Activated T-helper 1 cell treated with anti-CD3 and anti-CD28 coated beads, Interleukin-2, amount 50 U/mL, for 16 hours (primary cell): ENCODE data around the gene NMRK1.

Experiments used
- DNase-seq, 2 donors: peaks; one replicate each; pipeline ENCODE4 v3.0.0-alpha.2; 2020; ENCODE audit warnings: low read depth in 1 of 2, low spot score in 1 of 2

NMRK1 gene

DNA sequence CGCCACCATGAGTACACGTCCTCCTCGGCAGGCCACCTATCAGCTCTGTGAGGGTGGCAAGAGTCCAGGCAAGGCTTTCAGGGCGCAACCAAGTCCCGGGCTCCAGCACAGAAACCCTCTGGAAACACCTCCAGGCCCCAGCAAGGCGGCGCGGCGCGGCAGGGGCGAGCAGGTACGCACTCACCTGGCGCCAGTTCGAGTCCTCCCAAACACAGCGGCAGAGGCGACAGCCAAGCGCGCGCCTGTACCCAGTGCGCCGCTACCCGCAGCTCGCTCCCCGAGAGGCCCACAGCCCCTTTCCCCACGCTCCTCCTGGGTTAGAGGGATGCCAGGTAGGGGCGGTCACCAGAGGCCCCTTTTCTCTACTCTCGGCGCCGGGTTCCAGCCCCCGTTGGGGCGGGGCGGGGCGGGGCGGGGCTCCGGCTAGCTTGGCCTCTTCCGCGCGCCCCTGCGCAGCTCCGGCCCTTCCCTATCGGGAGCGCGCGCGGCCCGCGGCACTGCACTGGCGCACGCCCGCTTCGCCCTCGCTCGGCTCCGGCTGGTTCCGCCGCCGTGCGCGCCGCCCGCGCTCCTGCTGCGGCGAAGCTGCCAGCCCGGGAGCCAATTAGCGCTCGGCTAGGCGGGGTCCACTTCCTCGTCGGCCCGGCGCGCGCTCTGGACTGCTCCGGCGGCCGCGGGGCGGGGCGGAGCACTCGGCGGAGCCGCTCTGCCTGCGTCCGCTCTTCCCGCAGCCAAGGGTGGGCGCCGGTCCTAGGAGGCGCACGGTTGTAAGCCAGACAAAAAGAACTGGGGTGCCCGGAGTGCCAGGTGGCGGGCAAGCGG is at the start of gene NMRK1, which contains the start of gene OSTF1:
Gene NMRK1 (minus strand): TSS at position 332 of the 822 bp plus-strand sequence. CDS start 5,040 bp downstream, outside the sequence.
Gene OSTF1 (plus strand): TSS at position 691 of the 822 bp plus-strand sequence. CDS start 179 bp downstream, outside the sequence.
- DNase-seq = peak; percentile 80 to 92

GRCh38 chr9:75134495-75134894 is 46.5 kb upstream of the NMRK1 start:
- no peak for DNase-seq

DNA sequence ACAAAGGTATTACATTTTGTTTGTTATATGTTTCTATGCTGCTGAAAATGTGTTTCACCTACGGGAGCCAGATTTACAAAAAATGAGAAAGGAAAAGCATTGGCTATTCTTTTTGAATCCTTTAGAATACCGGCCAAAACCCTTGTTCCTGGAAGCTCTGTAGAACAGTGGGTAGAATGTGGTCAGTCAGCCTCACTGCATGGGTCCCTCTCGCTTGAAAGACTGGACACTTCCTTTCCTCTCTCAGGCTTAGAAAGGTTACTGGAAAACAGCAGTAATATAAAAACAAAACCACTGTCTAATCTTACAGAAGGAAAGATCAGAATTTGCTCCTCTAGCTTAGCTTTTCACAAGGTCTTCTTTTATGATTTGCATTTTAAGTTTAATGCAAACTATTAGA is 45.4 kb upstream of the NMRK1 start:
- no peak for DNase-seq

DNA sequence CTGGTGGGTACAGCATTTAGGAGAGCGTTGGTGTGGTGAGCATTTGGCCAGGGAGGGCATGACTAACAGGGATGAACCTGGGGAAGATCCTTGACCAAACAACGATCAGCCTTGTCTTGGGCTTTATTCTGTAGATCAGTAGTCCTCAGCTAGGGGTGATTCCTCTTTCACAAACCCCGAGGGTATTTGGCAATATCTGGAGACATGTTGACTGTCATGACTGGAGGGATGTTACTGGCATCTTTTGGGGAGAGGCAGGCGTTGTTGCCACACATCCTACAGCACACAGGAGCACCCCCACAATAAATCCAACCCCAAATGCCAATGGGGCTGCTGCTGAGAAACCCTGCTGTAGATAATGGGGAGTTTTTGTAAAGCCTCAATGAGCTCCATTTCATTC is 44.3 kb upstream of the NMRK1 start:
- no peak for DNase-seq

DNA sequence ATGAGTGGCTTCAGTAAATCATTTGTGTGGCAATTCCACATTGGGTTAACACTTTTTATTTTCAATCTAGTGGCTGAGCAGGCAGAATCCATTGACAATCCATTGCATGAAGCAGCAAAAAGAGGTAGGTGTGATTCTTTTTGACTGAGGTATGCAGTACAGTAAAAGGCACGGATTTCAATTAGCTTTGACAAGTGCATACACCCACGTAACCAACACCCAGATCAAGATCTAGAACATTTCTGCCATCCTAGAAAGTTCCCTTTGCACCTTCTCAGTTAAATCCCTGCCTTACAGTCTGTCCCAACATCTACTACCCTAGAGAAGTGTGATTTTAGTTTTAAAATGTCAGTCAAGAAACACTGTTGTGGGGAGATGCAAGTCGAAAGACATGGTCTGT is 43.7 kb upstream of the NMRK1 start:
- no peak for DNase-seq

- DNase-seq = no peak
Observed at GRCh38 chr9:75130621-75131230, 42.8 kb upstream of the NMRK1 start.

- no peak for DNase-seq
Observed at GRCh38 chr9:75130172-75130571, 42.2 kb upstream of the NMRK1 start.

- DNase-seq = no peak
Observed at GRCh38 chr9:75128535-75128934, 40.6 kb upstream of the NMRK1 start.

DNA sequence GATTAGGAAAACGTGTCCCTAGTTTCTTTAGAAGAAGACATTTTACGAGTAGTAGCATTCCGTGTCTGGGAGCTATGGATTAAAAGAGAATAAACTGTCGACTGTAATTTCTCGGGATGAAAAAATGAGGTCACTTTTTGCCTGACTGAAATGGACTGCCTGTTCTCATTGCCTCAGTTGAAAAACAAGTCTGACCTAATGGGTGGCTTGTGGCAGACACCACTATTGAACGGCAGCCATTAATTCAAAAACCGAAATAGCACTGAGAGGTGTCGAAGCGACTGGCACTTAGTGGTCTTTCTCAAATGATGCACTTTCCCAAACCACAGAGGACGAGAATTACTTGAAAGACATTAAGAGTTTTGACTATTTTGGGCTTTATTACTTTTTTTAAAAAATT is 35.7 kb upstream of the NMRK1 start:
- DNase-seq = no peak

DNA sequence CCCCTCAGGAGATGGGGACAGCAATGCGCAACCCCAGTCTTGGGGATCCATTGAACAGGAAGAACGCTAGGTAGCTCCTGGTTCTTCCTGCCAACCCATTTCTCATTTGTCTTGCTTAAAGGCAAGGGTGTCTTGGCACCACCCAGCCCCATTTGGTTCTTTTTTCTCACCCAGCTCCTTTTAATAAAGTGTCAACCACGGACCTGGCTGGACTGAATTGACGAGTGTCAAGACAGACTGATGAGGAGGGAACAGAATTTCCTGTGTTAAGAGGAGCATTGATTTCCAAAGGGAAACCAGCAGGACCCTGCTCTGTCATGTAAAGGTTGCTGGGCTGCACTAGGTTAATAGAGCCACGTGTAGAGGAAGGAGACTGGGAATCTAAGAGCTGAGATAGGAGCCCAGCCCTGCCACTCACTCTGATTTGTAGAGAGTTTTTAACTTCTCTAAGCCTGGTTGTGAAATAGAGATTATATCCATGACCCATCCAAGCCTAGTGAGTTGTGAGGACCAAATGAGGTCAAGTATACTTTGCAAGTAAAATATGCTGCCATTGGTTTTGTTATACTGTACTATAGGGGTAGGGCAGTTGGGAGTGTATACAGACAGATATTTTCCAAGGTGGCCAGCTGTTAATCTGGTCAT is 34.1 kb upstream of the NMRK1 start:
- DNase-seq = no peak

- no peak for DNase-seq
Observed at GRCh38 chr9:75120686-75121085, 32.7 kb upstream of the NMRK1 start.

DNA sequence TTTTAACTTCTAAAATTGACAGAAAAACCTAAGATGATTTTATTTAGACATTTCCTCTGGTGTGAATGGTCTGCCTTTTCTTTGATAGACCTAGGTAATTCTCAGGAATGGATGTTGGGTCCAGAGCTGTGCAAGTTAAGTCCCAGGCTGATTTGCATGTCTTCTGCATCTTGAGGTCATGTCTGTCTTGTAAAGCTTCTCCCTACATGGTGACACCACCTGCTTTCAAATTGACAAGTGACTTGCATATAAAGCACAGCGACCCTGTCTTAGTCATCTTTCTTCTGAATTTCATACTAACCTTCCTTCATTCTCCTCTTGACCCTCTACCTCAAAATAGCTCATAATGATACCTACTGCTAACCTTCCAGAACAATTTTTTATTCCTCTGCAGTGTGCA is 29.6 kb upstream of the NMRK1 start:
- DNase-seq = no peak

- no peak for DNase-seq
Observed at GRCh38 chr9:75116306-75116705, 28.4 kb upstream of the NMRK1 start.

DNA sequence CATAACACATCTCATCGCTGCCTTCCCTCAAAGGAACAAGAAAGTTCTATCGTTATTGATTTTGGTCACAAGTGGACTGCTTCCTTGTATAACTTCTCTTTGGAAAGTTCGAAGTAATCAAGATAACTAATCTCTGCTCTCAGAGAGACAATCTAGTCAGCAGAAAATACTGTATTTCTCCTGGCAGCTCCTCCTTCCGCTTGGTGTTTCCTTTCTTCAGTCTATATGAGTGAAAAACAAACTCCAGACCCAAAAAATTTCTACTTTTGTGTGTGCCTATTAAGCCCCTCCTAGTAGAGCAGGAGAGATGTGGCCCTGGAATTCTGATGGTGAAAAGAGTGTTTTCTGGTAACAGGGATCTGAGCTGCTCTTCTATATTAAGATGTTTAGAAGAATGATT is 24.8 kb upstream of the NMRK1 start:
- DNase-seq = no peak

DNA sequence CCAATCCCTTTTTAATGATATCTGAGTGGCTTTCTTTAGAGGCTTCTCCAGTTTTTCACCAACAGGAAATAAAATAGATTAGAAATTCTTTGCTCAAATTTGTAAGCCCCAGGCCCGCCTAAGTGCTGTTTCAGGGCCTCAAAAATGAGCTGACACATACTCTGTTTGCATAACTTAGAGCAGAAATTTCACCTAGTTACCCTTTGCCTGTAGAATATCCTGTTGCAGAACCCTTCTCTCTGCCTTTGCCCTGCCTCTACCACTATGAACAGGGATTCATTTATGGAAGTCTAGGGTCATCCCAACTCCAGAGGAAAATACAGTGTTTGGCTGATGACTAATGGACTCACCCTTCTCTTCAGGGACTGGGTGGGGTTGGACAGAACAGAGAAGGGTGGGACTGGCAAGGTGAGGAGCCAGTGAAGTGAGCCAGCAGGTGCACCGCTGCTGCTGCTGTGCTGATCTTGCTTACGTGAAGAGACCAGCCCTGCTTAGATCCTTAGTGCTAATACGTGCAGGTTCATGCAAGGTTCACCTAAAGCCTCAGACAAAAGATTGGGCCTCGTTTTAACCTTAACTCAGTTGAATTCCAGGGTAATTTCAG is 23.2 kb upstream of the NMRK1 start:
- no peak for DNase-seq

DNA sequence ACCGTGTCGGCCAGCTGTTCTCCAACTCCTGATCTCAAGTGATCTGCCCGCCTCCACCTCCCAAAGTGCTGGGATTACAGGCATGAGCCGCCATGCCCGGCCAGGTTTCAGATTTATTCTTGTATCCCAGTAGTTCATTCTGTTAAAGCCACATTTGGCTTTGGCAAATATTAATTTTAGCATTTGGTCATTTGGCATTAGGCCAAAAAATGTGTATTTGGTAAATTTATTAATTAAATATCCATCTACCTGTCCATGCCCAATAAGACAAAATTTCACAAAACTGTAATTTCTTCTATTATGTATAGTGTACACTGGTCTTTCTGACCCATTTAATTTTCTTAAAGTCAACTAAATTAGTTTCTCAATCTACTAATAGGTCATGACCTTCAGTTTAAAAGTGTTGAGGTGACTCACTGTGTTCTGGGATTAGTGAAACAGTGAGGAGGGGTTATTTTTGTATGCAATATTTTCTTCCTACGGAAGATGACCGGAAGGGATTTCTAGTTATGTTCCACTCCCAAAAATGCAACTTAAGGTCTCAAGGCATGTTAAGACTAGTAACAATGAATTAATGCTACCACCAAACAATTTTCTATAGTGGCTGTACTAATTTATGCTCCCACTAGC is 21.4 kb upstream of the NMRK1 start:
- no peak for DNase-seq

GRCh38 chr9:75108571-75108970 is 20.6 kb upstream of the NMRK1 start:
- DNase-seq = no peak

DNA sequence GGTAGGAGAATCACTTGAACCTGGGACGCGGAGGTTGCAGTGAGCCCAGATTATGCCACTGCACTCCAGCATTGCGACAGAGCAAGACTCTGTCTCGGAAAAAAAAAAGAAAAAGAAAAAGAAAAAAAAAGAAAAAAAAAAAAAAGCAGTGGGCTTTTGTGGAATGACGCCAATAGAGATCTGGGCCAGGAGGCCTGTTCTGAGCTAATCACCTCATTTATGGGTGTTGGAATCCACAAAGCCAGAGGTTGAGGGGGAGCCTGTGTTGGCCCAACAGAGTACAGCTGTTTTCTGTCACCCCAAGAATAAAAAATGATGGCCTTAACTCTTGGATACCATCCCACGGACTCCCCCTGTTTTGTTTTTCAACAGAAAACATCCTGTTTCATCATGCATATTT is 18.9 kb upstream of the NMRK1 start:
- DNase-seq = no peak

- no peak for DNase-seq
Observed at GRCh38 chr9:75105841-75106240, 17.9 kb upstream of the NMRK1 start.

DNA sequence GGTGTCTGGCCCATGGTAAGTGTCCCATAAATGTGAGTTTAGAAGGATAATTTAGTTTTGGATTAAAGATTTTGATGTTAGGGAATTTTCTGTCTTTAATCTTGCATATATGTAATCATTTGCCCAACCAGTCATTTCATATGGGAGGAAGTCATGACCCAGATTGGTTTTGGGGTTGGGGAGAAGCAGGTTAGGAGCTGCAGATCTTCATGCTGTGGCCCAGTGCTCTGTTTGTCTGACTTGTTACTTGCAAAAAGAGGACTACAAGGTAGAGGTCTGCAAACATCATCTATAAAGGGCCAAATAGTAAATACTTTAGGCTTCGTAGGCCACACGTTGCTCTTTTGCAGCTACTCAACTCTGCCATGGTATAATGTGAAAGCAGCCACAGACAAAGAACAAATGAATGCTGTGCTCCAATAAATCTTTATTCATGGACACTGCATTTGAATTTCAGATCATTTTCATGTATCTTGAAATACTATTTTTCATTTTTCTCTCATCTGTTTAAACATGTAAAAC is 17.1 kb upstream of the NMRK1 start:
- DNase-seq = no peak

DNA sequence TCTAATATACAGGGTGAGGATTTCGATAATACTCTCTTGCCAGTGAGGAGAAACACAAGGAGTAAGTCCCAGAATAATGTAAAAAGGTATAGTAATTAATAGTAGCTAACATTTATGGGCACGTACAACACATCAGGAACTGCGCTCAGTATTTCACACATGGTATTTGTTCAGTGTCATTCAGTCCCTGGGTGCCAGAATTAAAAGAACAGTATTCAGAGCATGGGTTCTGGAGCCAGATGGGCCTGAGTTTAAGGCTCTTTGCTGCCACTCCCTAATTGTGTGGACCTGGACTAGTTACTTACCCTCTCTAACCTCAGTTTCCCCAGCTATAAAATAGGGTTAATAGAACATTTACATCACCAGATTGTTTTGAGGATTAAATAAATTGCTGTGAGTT is 16.7 kb upstream of the NMRK1 start:
- DNase-seq = no peak
